Measurements from ENCODE around the gene EXOSC9.
"Not testable (repeated sequence)": the region's sequence is repeated elsewhere in the genome, so short reads cannot be mapped to it uniquely, and the experiment has no call there.

EXOSC9 gene, protein sequence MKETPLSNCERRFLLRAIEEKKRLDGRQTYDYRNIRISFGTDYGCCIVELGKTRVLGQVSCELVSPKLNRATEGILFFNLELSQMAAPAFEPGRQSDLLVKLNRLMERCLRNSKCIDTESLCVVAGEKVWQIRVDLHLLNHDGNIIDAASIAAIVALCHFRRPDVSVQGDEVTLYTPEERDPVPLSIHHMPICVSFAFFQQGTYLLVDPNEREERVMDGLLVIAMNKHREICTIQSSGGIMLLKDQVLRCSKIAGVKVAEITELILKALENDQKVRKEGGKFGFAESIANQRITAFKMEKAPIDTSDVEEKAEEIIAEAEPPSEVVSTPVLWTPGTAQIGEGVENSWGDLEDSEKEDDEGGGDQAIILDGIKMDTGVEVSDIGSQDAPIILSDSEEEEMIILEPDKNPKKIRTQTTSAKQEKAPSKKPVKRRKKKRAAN

DNA sequence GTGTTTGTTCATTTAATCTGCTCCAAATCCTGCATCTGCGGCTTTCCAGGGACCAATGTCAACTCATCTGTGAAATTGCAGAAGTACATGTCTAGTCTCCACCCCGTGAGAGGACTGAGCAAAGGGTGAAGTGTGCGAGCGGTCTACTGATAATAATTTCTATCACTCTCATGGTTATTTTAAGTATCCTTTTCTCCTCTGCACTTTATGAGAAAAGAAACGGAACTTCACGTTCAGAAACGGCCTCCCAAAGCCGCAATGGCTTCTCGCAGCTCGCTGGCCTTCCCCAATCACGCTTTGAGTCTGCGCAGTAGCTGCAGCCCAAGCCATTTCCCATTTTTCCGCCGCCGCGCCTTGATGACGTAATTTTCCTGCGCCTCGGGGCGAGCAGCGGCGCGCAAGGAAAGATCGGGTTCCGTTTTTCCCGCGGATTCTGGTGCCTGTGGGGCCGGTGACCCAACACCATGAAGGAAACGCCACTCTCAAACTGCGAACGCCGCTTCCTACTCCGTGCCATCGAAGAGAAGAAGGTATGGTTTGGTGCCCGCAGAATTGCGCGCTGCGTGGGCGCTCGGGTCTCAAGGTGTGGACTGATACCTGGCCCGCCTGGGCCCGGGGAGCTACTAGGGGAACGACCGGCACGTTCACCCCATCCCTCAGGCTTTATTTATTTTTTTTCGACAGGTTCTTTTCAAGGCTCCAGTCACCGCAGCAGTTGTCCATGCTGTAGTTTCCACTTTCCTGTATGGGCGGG, at the start of gene EXOSC9:
Gene EXOSC9 (plus strand): TSS at position 363 of the 754 bp plus-strand sequence. CDS start 102 bp downstream, at position 465.
- DNase-seq (ENCODE audit: low spot score): peak; percentile 96

DNA sequence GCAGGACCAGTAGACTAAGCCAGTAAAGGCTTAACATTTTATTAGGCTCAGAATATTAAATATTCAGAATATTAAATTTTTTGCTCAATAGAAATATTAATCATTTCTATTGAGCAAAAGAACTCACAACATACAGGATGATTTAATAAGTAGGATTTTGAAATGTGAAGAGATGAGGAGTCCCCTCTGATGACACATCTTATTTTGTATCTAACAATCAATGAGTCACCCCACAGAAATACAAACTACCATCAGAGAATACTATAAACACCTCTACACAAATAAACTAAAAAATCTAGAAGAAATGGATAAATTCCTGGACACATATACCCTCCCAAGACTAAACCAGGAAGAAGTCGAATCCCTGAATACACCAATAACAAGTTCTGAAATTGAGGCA, 49.0 kb upstream of the EXOSC9 start:
- DNase-seq (ENCODE audit: low spot score): not testable (repeated sequence)

DNA sequence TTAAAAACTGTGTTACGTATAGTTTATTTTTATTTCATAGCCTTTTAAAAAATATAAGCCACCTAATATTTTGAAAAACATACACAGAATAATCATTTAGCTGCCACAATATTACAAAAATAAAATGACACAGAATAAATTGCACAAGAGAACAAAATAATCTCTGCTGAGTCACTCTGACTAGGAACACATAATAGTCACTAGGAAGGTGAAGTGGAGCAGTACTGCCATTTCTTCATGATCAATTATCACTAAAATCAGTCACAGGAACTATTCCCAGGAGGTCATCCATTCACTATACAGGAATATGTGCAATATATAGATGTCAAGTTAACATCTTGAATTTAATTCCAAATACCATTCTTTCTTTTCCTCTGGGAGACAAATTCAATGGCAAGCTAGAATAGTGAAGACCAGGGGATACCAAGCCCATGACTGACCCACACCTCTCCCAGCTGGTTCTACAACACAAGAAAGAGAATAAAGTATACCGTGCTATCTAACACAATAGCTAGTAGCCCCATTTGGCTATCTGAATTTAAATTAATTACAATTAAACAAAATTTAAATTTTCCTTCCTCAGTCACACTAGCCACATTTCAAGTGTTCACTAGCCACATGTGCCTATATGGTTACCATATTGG, 42.1 kb upstream of the EXOSC9 start:
- DNase-seq (ENCODE audit: low spot score): no peak

DNA sequence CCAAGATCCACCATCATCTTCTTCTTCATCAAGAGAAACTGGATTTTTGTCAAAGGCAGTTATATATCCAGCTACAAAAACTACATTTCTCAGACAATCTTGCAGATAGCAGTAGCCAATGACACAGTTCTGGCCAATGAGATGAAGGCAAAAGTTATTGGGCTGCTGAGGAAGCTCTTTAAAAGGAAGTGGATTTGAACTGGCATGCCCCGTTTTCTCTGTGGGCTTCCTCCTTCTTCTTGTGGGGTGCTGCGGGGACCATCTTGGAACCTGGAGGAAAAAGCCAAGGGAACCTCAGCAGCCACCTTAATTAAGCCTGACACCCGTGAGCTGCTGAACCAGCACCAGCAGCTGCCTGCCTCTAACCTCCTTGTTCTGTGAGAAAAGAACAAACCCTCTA, 40.9 kb upstream of the EXOSC9 start:
- DNase-seq (ENCODE audit: low spot score): no peak

DNA sequence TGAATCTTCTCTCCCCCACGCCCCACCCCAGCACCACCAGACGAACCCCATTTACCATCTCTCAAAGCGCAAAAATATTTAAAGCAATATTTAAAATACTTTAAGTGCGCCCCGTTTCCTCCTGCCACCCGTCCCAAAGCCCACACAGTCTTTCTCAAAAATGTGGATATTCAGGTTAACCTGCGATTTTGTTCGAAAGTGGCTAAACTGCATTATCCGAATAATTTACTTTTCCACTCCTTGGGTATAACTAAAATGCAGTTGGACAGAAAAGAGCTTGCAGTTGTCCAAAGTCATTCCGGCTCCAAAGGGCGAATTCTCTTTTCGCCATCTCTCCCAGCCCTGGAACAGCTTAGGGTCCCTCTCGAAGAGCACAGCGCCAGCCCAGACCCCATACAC, 36.8 kb upstream of the EXOSC9 start:
- DNase-seq (ENCODE audit: low spot score): no peak

DNA sequence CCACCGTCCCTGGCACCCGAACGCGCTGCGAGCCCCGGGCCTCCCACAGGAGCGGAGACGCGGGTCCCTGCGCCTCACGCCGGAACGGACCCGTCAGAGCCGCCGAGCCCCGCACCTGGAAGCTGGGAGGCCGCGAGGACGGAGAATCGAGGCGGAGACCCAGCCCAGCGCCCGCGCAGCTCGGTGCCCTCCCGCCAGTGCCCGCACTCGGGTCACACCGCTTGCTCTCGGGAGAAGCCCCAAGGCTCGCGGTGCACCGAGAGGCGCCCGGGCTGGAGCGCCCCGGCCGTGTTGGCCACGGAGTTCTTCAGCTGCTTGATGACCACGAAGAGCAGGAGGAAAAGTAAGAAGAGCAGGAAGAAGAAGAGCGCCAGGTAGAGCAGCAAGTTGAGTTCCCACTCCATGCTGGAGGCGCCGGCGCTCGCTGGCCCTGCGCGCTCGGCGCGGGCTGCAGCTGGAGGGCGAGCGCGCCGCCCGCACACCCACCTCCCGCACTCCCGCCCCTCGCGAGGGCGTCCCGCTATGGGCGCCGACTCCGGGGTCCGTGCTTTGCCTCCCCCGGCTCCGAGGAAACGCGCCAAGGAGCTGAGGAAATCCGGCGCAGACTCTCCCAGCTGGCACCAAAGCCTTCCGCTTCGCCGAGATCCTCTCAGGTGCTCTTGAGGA, 36.3 kb upstream of the EXOSC9 start, which contains the start of gene SMIM43:
Gene SMIM43 (minus strand): TSS at position 463 of the 666 bp plus-strand sequence. CDS start 59 bp downstream, at position 404.
- peak; percentile 73 for DNase-seq (ENCODE audit: low spot score)

DNA sequence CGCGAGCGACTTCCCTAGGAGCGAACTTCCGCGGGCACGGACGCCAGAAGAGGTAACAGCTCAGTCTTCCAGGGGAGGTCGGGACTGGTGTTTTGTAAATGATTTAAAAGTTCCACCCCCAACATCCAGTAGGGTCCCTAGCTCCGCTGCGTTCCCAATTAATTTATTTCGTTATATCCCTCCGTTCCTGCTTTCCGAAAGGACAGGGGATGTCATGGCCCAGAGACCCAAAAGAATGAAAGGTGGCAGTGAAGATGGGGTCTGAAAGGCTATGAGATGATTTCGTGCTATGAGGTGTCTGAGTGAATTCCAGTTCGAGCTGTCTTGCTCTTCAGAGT, 35.8 kb upstream of the EXOSC9 start:
- no peak for DNase-seq (ENCODE audit: low spot score)

DNA sequence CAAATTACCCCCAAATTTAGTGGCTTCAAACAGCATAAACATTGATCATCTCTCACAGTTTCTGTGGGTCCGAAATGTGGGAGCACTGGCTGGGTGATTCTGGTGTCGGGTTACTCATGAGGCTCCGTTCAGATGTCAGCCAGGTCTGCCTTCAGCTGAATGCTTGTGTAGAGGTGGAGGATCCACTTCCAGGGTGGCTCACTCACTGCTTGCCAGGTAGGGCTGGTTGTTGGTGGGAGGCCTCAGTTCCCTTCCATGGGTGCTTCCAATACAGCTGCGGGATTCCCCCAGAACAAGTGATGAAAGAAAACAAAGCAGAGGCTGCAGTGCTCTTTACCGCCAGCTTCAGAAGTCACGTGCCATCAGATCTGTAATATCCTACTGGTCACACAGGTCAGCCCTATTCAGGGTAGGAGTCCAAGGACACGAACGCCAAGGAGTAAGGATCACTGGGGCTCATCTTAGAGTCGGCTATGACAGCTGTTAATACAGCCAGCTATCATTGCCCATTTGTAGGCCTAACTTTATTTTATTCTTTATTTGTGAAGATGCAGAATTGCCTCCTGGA, 35.1 kb upstream of the EXOSC9 start:
- DNase-seq (ENCODE audit: low spot score): no peak

DNA sequence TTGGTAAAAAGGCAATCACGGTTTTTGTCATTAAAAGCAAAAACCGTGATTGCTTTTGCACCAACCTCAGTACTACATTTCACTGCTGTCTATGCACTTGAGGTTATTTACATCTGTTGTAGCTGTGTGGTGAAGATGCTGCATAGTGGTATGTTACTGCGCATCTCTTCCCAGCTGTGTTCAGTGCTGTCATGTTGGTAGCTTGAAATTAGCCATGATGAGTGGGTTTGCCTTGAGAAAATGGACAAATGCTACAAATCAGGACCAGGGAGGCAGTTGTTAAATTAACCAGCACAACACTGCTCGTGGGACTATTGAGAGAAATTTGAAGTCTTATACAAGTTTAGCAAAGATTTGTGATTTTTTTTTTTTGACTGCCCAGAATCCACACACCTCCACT, 34.0 kb upstream of the EXOSC9 start:
- DNase-seq (ENCODE audit: low spot score): no peak

DNA sequence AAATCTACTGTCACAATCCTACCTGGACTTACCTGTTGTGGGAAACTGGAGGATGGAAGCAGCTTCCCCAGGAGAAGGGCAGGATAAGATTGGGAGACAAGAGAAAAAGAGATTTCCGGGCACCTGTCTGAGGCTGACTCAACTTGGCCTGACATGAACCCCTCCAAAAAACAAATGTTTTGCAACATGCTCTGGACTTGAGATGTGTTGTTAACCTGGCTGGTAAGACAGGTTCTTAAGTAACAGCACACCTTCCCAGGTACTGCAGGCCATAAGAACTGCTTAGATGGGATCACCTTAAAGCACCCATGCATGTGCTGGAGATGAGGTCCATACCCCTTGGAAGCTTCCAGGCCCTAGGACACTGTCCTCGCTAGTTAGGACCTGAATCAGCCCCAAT, 31.8 kb upstream of the EXOSC9 start:
- DNase-seq (ENCODE audit: low spot score): no peak

DNA sequence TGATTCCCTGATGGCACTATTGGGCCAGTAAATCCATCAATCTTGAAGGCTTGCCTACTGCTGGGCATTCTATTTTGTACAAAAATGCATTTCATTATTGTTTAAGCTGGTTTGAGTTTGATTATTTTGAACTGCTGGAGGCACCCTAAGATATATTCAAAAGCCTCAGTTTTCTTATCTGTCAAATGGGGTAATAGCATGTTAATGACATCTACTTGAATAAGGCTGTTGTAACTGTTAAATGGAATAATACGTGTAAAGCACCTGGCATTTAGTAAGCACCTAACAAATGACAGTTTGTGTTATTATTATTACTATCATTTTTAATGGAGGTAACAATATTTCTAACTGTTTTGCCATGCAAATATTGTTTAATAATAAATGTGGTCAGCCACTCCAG, 29.3 kb upstream of the EXOSC9 start:
- no peak for DNase-seq (ENCODE audit: low spot score)

DNA sequence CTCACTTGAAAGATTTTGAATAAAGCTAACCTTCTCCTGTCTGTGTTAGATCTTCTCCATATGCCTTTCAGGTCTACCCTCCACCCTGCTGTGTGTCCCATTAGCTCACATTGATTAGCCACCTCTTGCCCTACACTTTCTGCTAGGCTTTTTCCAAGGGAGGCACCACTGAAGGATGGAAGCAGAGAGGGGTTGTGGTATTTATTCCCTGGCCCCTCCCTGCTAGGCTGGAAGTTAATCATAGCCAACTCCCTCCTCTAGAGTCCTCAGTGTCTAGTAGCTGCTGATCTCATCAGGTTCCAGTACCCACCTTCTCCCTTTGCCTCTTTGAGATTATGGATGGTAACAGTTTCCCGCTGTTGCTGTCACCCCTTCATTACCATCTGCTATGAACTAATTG, 27.2 kb upstream of the EXOSC9 start:
- DNase-seq (ENCODE audit: low spot score): no peak

DNA sequence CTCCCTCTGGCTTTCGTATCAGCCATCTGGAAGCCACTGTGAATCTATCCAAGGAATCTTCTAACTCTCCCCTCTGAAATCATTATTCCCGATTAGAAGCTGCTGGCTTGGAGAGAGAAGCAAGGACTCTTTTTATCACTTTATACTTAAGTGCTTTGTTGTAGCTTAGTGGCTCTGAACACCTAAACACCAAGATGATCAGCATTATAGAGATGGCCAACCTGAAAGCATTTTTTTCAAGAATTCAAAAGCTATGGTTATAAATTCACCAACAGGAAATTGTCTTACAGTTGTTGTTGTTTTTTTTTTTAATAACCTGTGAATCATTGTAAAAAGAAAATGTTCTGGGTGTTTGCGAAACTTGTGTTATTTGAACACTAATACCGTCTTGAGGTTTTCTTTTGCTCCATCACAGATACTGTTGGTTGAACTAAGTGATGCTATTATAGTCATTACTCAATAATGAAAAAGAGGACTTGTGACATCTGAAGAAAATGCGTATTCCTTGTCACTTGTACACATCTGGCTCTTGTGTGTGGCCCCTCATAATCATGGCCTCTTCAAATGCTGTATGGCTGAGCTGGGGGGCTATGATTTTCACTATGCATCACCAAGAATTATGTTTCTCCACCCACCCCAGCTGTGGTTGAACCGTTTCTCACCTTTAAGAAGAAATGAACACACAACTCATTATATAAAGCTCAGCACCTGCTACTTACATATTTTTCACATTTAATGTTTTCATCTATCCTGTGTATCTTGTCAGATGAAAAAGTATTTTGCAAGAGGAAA, 24.3 kb upstream of the EXOSC9 start:
- no peak for DNase-seq (ENCODE audit: low spot score)

DNA sequence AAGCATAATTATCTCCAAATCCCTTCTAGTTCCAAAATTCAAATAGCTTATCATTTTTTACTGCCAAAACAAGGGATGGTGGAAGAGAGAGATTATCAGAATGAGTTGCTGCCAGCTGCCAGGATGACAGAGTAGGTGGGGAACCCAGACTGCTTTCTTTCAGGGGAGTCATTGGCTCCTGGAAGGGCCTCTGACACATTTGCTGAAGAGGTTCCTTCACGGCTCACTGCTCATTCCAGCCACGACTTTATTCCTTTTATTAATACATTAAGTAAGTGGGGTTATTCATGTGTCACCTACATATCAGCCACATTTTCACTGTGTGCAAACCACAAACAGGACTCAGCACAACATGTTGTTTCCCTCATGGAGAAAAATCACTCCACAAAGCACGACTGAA, 23.5 kb upstream of the EXOSC9 start:
- no peak for DNase-seq (ENCODE audit: low spot score)

DNA sequence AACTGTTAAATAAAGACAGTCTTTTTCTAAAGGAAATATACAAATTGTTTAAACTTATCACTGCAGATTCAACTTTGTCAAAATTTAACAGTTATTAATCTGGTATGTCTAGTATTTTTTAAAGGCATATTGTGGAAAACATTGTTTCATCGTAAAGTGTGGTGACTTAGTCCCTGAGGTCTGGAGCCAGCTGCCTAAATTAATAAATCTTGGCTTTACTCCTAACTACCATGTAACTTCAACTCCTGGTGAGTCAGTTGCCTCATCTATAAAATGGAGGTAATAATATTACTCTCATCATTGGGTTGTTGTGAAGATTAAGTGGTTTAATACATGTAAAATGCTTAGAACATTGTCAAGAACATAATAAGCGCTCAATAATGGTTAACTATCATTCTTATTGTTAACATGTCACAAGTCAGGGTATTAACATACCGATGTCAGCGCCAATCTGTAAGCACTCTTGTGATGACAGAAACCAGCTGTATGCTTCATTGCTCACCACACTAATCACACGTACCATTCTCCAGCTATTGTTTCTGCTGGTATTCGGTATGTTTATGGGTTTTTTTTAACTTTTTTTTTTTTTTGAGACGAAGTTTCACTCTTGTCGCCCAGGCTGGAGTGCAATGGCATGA, 22.0 kb upstream of the EXOSC9 start:
- DNase-seq (ENCODE audit: low spot score): no peak

DNA sequence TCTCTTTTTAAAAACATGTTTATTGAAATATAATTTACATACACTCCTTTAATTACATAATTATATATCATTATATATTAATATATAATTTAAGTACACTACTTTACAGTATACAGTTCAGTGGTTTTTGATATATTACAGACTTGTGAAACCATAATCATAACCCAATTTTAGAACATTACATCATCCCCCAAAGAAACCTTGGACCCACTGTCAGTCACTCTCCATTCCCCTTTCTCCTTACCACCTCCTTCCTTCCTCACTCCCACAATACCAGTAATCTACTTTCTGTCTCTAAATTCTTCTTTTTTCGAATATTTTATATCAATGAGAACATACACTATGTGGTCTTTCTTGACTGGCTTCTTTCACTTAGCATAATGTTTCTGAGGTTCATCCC, 17.9 kb upstream of the EXOSC9 start:
- DNase-seq (ENCODE audit: low spot score): no peak

DNA sequence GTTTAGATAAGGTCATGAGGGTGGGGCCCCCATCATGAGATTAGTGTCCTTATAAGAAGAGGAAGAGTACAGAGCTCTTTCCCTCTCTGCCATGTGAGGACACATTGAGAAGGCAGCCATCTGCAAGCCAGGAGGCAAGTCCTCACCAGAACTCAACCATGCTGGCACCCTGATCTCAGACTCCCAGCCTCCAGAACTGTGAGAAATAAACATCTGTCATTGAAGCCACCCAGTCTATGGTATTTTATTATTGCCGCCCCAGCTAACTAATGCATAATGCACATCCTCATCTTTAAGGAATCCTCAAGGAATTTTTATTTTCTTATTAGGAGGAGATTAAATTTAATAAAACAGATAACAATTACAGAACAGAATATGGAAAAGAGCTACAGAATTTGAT, 16.7 kb upstream of the EXOSC9 start:
- DNase-seq (ENCODE audit: low spot score): no peak

DNA sequence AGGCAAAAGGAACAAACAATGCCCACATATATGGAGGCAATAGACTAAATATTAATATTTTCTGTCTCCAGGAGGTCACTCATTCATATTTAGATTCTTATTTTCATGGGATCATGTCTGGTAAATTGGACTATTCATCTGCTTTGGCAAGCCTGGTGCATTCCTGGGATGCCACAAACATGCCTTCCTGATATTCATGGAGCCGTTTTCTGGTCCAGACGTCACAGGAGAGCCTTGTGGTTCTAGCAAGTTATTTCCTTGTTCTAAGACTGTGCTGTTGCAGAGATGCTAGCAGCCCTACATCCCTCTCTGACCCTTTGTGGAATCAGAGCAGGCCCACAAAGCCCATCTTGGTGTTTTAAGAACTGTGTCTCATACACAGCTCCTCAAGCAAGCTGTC, 16.1 kb upstream of the EXOSC9 start:
- DNase-seq (ENCODE audit: low spot score): no peak

DNA sequence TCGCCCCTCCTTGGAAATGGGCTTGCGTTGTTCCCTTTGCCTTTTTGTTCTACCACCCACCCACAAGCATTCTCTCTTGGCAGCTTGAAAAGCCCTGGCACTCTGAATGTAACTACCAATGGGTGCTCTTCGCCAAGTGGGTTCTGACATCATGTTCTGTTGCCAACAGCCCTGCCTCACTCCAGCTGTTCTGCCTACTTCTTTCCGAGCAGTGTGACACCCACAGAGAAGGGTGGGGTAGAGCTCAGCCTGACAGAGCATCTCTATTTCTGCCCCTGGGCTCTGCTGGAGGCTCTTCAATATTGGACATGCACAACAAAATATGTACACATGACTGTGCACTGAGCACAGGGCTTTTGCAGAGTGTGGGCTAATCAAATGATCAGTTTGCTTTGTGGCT, 15.6 kb upstream of the EXOSC9 start:
- DNase-seq (ENCODE audit: low spot score): no peak

DNA sequence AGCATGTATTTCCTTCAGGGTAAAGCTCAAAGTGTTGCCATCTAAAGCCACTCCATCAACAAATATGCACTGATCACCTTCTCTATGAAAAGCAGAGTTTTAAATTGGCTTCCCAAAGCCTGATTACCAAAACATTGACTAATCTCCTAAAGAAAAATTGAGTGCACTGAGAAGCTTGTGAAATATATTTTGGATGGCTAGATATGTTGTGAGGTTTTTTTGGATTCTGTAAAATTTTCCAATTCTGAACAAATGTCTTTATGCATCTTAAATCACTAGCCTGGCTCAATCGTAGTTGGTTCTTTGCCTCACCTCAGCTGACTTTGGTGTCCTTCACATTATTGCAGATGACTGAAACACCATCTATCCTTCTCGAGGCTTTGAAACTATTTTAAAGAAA, 14.9 kb upstream of the EXOSC9 start:
- DNase-seq (ENCODE audit: low spot score): no peak

DNA sequence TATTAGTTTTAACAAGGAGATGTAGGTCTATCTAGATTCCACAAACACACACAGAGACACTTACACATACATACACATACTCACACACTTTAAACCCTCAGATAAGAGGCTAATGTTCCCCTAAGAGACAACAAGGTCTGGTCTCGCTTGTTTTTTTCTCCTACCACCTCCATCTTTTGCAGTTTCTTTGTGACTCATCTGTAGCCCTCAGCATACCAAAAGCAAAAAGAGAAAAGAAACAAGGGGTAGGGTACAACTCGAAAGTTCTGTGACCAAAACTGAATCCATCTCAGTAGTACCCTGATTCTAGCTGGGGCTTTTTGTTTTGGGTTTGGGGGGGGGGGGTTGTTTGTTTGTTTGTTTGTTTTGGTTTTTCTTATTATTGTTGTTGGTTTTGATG, 12.2 kb upstream of the EXOSC9 start:
- no peak for DNase-seq (ENCODE audit: low spot score)

Data from ecto neural progenitor cell (in vitro differentiated cells).